ENCODE results near the gene THEM5. TPM values are rescaled to one million over a fixed set of nuclear protein-coding genes. Genes with fewer than 3 reads are reported as not detected.

The THEM5 gene
- total and polyA plus RNA-seq, 9 donors = 0.07 TPM; not detected in 8

DNA sequence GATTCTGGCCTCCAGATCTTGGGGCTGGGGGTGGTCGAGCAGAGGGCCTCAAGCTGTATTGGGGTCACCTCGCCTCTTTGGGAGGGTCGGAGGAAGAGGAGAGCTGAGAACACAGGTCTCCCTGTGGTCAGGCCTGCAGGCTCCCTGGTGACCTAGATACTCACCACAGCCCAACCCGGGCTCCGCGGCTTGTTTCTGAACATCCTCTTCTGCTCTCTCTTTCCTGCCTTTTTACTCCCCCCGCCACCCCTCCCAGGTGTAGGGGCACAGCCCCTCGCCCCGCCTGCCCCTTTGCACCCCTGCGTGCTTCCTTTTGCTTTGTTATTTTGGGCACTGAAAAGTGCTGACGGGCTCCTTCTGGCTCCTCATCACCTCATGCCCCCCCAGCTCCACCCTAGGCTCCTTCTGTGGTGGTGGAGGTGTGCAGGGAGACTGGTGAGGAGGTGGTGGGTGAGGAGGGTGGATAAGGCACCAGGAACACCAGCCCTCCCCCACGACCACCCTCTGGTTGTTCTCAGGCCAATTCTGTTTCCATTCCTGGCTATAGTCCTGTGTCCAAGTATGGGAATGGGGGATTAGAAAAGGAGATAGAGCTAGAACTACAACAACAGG, 37.7 kb downstream of the THEM5 start:
- H3K9me3 ChIP-seq = no peaks in the 10 kb centered on the region
- no peak for DNase-seq
- intact Hi-C loops (cut with DNase I) = no loop called here
- TF ChIP-seq POLR2A (IDR thresholded peaks at IDR 0.05) (no peak), CTCF (IDR thresholded peaks at IDR 0.05) (no peak), EP300 (IDR thresholded peaks at IDR 0.05) (no peak)
- no peak overlapping the region for H3K27ac ChIP-seq
- no peaks in the 10 kb centered on the region for H3K4me1 ChIP-seq (ENCODE audit: insufficient read depth)
- H3K4me3 ChIP-seq = no peak overlapping the region
- 76 to 78% (median 77%) methylated on average over 12 of the region's 12 CpGs for WGBS, 3 donors
- H3K27me3 ChIP-seq = no peaks in the 10 kb centered on the region
- H3K36me3 ChIP-seq = no peaks in the 10 kb centered on the region

GRCh38 chr1:151814971-151815545, 38.5 kb downstream of the THEM5 start:
- no peaks in the 10 kb centered on the region for H3K9me3 ChIP-seq
- intact Hi-C loops (cut with DNase I) = no loop called here
- H3K4me3 ChIP-seq = no peak overlapping the region
- no peak for DNase-seq
- WGBS, 3 donors = 82 to 89% (median 88%) methylated on average over 4 to 8 of the region's 8 CpGs
- no peak for TF ChIP-seq POLR2A (IDR thresholded peaks at IDR 0.05)
- no peak for TF ChIP-seq CTCF (IDR thresholded peaks at IDR 0.05)
- no peak for TF ChIP-seq EP300 (IDR thresholded peaks at IDR 0.05)
- no peaks in the 10 kb centered on the region for H3K27me3 ChIP-seq
- no peaks in the 10 kb centered on the region for H3K4me1 ChIP-seq (ENCODE audit: insufficient read depth)
- no peaks in the 10 kb centered on the region for H3K36me3 ChIP-seq
- H3K27ac ChIP-seq = no peak overlapping the region

DNA sequence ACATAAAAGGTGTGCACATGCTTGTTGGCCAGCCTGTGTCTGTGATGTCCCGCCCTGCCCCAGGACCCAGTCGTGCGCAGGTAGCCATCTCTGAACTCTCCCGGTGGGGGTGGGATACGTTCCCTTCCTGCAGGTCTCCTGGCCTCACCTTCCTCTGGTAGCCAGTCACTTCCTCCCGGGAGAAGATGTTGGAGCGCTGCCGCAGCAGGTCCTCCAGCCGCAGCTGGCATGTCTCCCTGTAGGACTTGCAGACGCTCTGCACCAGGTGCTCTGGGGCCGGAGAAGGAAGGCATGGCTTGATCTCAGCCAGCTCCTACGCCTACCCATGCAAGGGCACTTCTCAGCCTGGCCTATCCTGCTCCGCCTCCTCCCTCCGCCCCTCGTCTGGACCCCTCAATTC, 39.1 kb downstream of the THEM5 start:
- WGBS, 3 donors = 77 to 83% (median 77%) methylated on average over 15 of the region's 15 CpGs
- no peaks in the 10 kb centered on the region for H3K36me3 ChIP-seq
- intact Hi-C loops (cut with DNase I) = no loop called here
- H3K9me3 ChIP-seq = no peaks in the 10 kb centered on the region
- H3K4me1 ChIP-seq (ENCODE audit: insufficient read depth) = no peaks in the 10 kb centered on the region
- no peaks in the 10 kb centered on the region for H3K27me3 ChIP-seq
- TF ChIP-seq CTCF (IDR thresholded peaks at IDR 0.05) (no peak), POLR2A (IDR thresholded peaks at IDR 0.05) (no peak), EP300 (IDR thresholded peaks at IDR 0.05) (no peak)
- no peak overlapping the region for H3K27ac ChIP-seq
- DNase-seq = no peak
- no peak overlapping the region for H3K4me3 ChIP-seq

GRCh38 chr1:151813271-151813977, 40.1 kb downstream of the THEM5 start:
- WGBS, 3 donors = 77 to 79% (median 78%) methylated on average over 12 of the region's 12 CpGs
- TF ChIP-seq EP300 (IDR thresholded peaks at IDR 0.05) = no peak
- no peak for TF ChIP-seq POLR2A (IDR thresholded peaks at IDR 0.05)
- TF ChIP-seq CTCF (IDR thresholded peaks at IDR 0.05) = no peak
- intact Hi-C loops (cut with DNase I) = no loop called here
- Histone ChIP-seq H3K36me3 (no peaks in the 10 kb centered on the region), H3K9me3 (no peaks in the 10 kb centered on the region), H3K27ac (no peak overlapping the region), H3K27me3 (no peaks in the 10 kb centered on the region), H3K4me1 (ENCODE audit: insufficient read depth) (no peaks in the 10 kb centered on the region), H3K4me3 (no peak overlapping the region)
- DNase-seq = no peak

Data from ovary (tissue), 9 donors.